GM21619 (cell line): Measurements from ENCODE around the gene ANKRD39.

ENCODE experiments used
- ATAC-seq: cut with Tn5 transposase; IDR thresholded peaks from one replicate; pipeline ENCODE4 v1.9.1; 2021; ENCODE audit not compliant: unreplicated experiment

The ANKRD39 gene

DNA sequence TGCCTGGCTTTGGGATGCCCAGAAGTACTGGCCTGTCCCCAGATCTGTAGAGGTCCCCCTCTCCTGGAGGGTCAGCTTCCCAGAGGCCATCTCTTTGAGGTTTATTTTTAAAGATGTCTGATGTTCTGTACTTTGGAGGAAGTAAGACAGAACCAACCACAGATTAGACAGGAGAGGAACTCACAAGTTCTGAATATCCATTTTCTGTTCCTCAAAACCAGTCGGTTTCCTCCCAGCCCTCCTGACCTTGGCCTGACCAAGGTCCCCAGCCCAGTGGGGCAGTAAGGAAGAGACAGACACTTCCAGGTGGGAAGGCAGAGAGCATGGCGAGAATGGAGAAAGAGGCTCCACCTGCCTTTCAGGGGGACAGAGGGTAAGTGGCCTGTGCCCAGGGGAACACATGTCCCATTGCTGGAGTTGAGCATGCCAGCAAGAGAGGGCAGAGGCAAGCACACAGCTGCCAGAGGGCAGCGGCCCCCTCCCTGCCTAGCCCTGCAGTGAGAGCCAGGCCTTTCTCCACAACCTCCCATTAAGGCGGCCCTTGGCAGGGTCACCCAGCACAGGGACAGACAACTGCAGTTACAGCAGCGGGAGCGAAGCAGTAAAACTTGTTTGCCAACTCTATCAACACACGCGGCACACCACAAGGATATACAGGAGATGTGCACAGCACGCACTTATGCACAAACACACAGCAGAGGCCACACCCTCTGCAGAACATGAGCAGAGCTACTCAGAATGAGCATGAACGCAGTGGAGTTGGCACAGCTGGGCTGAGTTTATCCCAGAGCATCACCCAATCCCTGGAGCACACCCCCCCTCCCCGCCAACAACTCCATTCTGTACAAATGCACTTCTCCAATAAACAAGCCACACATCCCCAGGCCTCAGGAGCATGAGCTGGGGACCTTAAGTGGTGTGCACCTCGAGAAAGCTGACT lies 30.5 kb upstream of the ANKRD39 start:
- no peak for ATAC-seq

DNA sequence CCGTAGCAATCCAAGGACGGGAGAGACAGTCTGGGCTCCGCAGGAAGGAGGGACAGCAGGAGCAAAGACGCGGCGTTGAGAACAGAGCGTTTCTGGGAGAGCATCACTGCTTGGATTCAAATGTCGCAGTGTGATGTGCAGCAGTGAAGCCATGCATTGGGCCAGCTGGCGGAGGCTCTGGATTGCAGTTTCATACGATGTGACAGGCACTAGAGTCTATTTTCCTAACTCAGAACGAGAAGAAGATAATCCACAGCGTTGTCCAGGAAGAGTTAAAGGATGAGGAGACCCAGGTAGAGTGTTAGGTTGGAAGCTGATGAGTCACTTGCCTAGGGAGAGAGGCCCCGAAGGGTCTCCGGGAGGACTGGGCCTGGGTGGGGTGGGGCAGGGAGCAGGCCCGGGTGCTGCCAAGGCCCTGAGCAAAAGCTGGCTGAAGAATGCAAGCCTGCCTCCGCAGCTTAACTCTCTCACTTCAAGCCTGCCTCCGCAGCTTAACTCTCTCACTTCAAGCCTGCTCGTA lies 29.7 kb upstream of the ANKRD39 start:
- ATAC-seq = no peak

DNA sequence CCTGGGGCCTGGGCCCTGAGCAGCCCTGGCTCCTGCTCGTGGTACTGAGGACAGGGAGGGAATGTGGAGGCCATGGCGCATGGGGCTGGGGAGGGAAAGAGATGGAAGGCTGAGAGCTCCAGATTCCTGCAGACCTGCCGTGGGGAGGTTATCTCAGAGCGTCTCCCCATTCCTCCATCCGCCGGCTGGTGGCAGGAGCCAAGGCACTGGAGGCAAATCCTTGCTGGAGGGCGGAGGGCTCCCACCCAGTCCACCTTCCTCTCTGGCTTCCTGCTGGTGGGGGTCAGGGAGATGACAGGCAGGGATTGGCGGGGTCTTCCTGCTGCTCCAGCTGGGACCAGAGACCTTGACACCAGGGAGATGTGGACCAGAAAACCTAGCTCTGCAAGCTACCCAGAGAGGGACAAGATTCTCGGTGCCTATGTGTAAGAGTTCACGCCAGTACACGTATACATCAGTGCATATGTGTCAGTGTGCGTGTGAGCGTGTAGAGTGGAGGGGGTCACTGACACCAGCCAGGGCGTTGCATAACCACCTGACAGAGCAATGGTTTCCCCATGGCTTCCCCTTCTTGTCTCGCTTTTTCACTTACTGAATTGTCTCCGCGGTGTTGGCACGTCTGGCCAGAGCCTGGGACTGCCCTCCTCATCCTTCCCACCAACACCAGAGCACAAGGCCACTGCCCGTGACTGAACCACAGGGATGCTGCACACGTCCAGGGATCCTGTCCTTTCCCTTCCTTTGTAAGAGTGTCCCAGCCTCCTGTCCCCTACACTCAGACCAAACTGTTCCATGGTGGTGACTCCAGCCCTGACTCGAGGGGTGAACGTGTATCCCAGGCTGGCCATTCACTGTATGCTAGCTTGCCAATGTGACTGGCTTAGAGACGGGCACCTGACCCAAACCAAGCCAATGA lies 27.9 kb upstream of the ANKRD39 start:
- ATAC-seq = no peak

- no peak for ATAC-seq
Observed at GRCh38 chr2:96884299-96885094, 26.7 kb upstream of the ANKRD39 start.

DNA sequence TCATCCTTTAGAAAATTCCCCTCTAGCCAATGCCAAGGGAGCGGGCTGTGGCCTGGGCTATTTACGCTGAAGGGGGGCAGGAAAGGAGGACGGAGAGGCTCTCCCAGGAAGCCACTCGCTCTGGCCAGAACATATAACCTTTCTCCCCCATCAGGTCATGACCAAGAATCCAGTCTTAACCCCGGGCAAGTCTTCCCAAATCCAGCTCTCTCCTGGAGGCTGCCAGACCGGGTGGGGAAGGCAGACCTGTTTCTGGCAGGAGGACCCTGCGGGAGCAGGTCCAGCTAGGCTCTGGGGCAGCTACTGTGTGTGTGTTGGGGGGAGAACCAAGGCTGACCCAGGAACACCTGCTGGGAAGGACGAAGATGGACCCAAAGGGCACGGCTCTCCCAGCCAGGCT lies 25.5 kb upstream of the ANKRD39 start:
- no peak for ATAC-seq

GRCh38 chr2:96882906-96883305 lies 25.1 kb upstream of the ANKRD39 start:
- ATAC-seq = no peak

- no peak for ATAC-seq
Observed at GRCh38 chr2:96882230-96882629, 24.4 kb upstream of the ANKRD39 start.

GRCh38 chr2:96881349-96882195 lies 23.8 kb upstream of the ANKRD39 start:
- ATAC-seq = no peak

GRCh38 chr2:96880891-96881273 lies 23.1 kb upstream of the ANKRD39 start:
- no peak for ATAC-seq

DNA sequence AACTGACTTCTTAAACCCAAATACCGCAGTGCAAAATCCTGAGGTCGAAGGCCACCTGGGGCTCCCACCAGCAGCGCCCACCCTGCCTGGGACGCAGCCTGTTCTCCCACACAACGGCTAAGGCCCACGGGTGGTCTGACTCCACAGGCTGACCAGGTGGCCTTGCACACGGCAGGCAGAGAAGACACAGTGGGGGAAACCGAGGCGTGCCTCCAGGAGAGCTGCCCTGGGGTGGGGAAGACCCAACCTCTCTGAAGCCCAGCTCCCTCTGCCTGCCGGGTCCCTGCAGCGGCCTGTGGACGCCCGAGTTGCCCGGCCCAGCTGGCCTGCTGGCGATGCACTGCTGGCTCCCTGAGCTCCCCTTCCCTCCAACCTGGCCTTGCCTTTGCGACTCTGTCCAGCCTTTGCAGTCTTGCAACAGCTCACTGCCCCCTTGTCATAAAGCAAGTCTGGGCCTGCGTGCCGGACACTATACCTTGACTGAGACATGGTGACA lies 21.8 kb upstream of the ANKRD39 start:
- ATAC-seq = no peak

DNA sequence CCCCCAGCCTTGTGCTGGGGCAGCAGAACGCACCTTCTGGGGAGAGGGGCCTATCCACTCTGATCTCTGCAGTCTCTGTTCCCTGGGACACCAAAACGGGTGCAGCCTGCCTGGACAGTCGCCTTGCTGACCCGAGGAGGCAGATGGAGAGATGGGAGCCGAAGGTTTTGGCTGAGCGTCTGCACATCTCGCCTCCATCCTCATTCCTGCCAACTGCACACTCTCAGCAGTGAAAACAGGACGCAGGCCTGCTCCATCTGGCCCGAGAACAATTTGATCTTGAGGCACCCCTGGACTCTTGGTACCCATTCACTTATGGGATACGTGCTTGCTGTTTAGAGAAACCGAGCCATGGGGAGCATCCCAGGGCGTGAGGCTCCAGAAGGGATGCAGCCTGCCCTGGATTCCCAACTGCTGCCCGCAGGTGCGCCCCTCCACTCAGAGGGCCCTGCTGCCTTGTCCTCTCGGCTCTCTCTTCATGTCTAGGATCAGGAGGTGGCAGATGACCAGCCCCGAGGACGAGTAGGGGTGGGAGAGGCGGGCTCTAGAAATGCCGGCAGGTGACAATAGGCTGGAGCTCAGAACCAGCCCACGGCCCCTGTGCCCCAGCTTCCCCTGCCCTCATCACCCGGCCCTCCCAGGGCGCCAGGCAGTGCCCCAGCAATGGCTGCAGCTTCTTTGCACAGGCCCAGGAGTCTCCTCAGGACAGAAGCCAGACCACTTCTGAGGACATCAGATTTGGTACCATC lies 21.2 kb upstream of the ANKRD39 start:
- no peak for ATAC-seq

- no peak for ATAC-seq
Observed at GRCh38 chr2:96878171-96878570, 20.4 kb upstream of the ANKRD39 start.

- no peak for ATAC-seq
Observed at GRCh38 chr2:96877631-96878092, 19.8 kb upstream of the ANKRD39 start.

DNA sequence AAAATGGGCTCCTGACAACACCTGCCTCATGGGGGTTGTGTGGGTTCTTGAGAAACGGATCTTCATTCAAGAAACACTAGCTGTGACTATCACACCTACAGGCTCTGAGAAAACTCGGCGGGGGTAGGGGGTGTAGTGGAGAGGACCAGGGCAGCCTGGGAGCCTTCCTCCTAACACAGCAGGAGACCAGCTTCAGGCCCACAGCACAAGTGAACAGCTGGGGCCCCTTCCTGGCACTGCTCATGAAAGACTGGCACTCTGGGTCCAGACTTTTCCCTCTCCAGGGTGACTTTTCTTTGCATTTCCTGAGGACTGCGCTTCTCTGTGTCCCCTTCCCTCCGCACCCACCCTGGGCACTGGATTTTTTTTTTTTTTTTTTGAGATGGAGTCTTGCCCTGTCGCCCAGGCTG lies 19.2 kb upstream of the ANKRD39 start:
- ATAC-seq = no peak

GRCh38 chr2:96876269-96877041 lies 18.6 kb upstream of the ANKRD39 start:
- no peak for ATAC-seq

GRCh38 chr2:96875498-96876268 lies 17.9 kb upstream of the ANKRD39 start:
- ATAC-seq = no peak

- peak; percentile 42 for ATAC-seq
Observed at GRCh38 chr2:96874198-96874831, 16.5 kb upstream of the ANKRD39 start.
